Caco-2 (cell line): ENCODE data around the gene ZAP70. TPM values are rescaled to one million over a fixed set of nuclear protein-coding genes. Genes with fewer than 3 reads are reported as not detected.

ENCODE experiments used
- BruUV-seq: library from RNA; stranded (reverse); fragments of 400-500 nt; replicated peaks from 2 replicates; lab custom pipeline; 2021; lab: Mats Ljungman, UMichigan
- CTCF ChIA-PET: fragments of 300-600 bp; sonication (Branson Sonifier 250); formaldehyde crosslinking; loops from one replicate; lab custom pipeline; 2022; ENCODE audit warnings: antibody characterized with exemption; lab: Charles Lee
- POLR2A ChIA-PET: fragments of 300-600 bp; sonication (Branson Sonifier 250); formaldehyde crosslinking; loops from one replicate; lab custom pipeline; 2022; ENCODE audit warnings: antibody characterized with exemption; lab: Charles Lee
- DNase-seq, 2 experiments: peaks; one replicate each; pipeline versions ENCODE4 v3.0.0 to v3.0.0-alpha.2; 2020 to 2022
- H3K27me3 ChIP-seq: replicated peaks from 2 replicates; pipeline ENCODE4 v1.6.0; 2011; ENCODE audit warnings: low read length; ENCODE audit not compliant: control insufficient read depth, insufficient read depth
- H3K36me3 ChIP-seq: 2 replicates; pipeline ENCODE4 v1.5.1; 2011; ENCODE audit warnings: low read length; ENCODE audit not compliant: control insufficient read depth, insufficient read depth
- H3K4me1 ChIP-seq: fragments of 250-450 bp; sonication (Bioruptor Pico); 2 replicates; pipeline ENCODE4 v1.5.1; 2020; ENCODE audit warnings: mild to moderate bottlenecking
- H3K4me3 ChIP-seq: 2 replicates; pipeline ENCODE4 v1.5.1; 2011; ENCODE audit warnings: low read depth, mild to moderate bottlenecking, control low read depth, low read length
- H3K9me3 ChIP-seq: fragments of 250-450 bp; sonication (Bioruptor Pico); 2 replicates; pipeline ENCODE4 v1.5.1; 2020; ENCODE audit warnings: mild to moderate bottlenecking, moderate library complexity
- H3K27ac Mint-ChIP-seq: one replicate; pipeline ENCODE4 v1.8.0; 2022; ENCODE audit warnings: mixed read lengths; ENCODE audit not compliant: unreplicated experiment
- H3K27me3 Mint-ChIP-seq: one replicate; pipeline ENCODE4 v1.8.0; 2022; ENCODE audit warnings: mixed read lengths; ENCODE audit not compliant: insufficient read depth, unreplicated experiment
- H3K36me3 Mint-ChIP-seq: one replicate; pipeline ENCODE4 v1.8.0; 2022; ENCODE audit warnings: mild to moderate bottlenecking, mixed read lengths; ENCODE audit not compliant: insufficient read depth, unreplicated experiment
- H3K4me1 Mint-ChIP-seq: one replicate; pipeline ENCODE4 v1.8.0; 2022; ENCODE audit warnings: low read depth, mixed read lengths; ENCODE audit not compliant: unreplicated experiment
- H3K4me3 Mint-ChIP-seq: one replicate; pipeline ENCODE4 v1.8.0; 2022; ENCODE audit warnings: mild to moderate bottlenecking, moderate library complexity, mixed read lengths; ENCODE audit not compliant: unreplicated experiment
- H3K9me3 Mint-ChIP-seq: one replicate; pipeline ENCODE4 v1.8.0; 2022; ENCODE audit warnings: mixed read lengths; ENCODE audit not compliant: unreplicated experiment
- intact Hi-C: fragments of 100-400 bp; cut with micrococcal nuclease; formaldehyde crosslinking; loops from one replicate; pipeline ENCODE4 v1.10.0; 2022; ENCODE audit not compliant: unreplicated experiment
- total RNA-seq: library from RNA; stranded (reverse); gene quantifications from 2 replicates; pipeline ENCODE4 v1.2.3, GENCODE V29; 2022
- TF ChIP-seq, protein P1 (sequence below), 2 experiments: fragments of 200-600 bp in 1 of 2; IDR thresholded peaks; 1 replicate in 1 of 2; 2 replicates in 1 of 2; pipeline versions ENCODE4 v1.5.1 to v1.8.0; 2011 to 2022; ENCODE audit warnings: antibody characterized with exemption in 1 of 2, control low read depth in 1 of 2, inconsistent platforms in 1 of 2, low read depth in 1 of 2, low read length in 1 of 2, mild to moderate bottlenecking in 1 of 2, moderate library complexity in 1 of 2; ENCODE audit not compliant: insufficient read depth in 1 of 2, severe bottlenecking in 1 of 2, unreplicated experiment in 1 of 2

Gene ZAP70
- total RNA-seq, 1 experiment from 2014 or later = 0.82 TPM

DNA sequence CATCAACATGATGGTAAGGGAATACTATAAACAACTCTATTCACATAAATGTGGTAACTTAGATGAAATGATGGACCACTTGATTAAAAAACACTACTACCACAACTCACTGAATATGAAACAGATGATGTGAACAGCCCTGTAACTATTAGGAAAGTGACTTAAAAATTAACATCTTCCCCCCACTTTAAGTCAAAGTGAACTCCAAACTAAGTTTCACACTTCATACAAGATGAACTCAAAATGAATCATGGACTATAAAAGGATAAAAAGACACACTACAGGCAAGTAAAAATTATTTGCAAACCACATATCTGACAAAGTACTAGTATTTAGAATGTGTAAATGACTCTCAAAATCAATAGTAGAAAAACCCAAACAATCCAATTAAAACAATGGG is 71.6 kb downstream of the ZAP70 start:
- ChIA-PET CTCF (no interaction called here), POLR2A (no interaction called here)
- H3K27me3 ChIP-seq = no peaks in the 10 kb centered on the region
- peaks cover 1% of the 10 kb centered on the region for H3K36me3 ChIP-seq
- no peak overlapping the region for H3K4me3 ChIP-seq
- TF ChIP-seq, protein P1, sequence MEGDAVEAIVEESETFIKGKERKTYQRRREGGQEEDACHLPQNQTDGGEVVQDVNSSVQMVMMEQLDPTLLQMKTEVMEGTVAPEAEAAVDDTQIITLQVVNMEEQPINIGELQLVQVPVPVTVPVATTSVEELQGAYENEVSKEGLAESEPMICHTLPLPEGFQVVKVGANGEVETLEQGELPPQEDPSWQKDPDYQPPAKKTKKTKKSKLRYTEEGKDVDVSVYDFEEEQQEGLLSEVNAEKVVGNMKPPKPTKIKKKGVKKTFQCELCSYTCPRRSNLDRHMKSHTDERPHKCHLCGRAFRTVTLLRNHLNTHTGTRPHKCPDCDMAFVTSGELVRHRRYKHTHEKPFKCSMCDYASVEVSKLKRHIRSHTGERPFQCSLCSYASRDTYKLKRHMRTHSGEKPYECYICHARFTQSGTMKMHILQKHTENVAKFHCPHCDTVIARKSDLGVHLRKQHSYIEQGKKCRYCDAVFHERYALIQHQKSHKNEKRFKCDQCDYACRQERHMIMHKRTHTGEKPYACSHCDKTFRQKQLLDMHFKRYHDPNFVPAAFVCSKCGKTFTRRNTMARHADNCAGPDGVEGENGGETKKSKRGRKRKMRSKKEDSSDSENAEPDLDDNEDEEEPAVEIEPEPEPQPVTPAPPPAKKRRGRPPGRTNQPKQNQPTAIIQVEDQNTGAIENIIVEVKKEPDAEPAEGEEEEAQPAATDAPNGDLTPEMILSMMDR (IDR thresholded peaks at IDR 0.05; ENCODE audit: insufficient read depth in 1 of 2, low read depth in 1 of 2, low read length in 1 of 2, severe bottlenecking in 1 of 2, unreplicated experiment in 1 of 2) = no peak
- no peak overlapping the region for H3K27ac Mint-ChIP-seq
- H3K9me3 Mint-ChIP-seq = no peaks in the 10 kb centered on the region
- H3K9me3 ChIP-seq = no peaks in the 10 kb centered on the region
- H3K4me3 Mint-ChIP-seq = no peak overlapping the region
- no TSS peak for BruUV-seq
- intact Hi-C loops = no loop called here
- no peaks in the 10 kb centered on the region for H3K4me1 Mint-ChIP-seq
- H3K36me3 Mint-ChIP-seq = peaks cover 19% of the 10 kb centered on the region
- DNase-seq = no peak
- H3K27me3 Mint-ChIP-seq = no peaks in the 10 kb centered on the region
- H3K4me1 ChIP-seq = peaks cover 20% of the 10 kb centered on the region

DNA sequence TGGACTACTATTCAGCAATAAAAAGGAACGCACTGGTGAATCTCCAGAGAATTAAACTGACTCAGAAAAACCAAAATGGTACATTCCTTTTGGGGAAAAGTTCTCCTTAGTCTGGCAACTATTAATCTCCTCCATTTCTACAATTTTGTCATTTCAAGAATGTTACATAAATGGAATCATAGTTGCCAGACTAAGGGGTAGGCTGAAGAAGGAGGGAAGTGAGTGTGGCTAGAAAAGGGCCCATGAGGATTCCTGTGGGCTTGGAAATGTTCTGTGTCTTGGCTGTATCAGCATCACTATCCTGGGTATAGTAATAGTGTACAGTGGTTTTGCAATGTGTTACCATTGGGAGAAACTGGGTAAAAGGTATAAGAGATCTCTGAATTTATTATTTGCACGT is 72.4 kb downstream of the ZAP70 start:
- TF ChIP-seq, protein P1 (IDR thresholded peaks at IDR 0.05; ENCODE audit: insufficient read depth in 1 of 2, low read depth in 1 of 2, low read length in 1 of 2, severe bottlenecking in 1 of 2, unreplicated experiment in 1 of 2) = no peak
- H3K27me3 ChIP-seq = no peaks in the 10 kb centered on the region
- no peak overlapping the region for H3K4me3 ChIP-seq
- no peak for DNase-seq
- H3K36me3 Mint-ChIP-seq = peaks cover 12% of the 10 kb centered on the region
- no peaks in the 10 kb centered on the region for H3K4me1 Mint-ChIP-seq
- no peak overlapping the region for H3K27ac Mint-ChIP-seq
- BruUV-seq = no TSS peak
- no peaks in the 10 kb centered on the region for H3K27me3 Mint-ChIP-seq
- H3K4me1 ChIP-seq = peaks cover 20% of the 10 kb centered on the region
- no peaks in the 10 kb centered on the region for H3K9me3 ChIP-seq
- H3K4me3 Mint-ChIP-seq = no peak overlapping the region
- H3K36me3 ChIP-seq = peaks cover 1% of the 10 kb centered on the region
- no peaks in the 10 kb centered on the region for H3K9me3 Mint-ChIP-seq
- ChIA-PET CTCF (no interaction called here), POLR2A (no interaction called here)
- intact Hi-C loops = no loop called here

DNA sequence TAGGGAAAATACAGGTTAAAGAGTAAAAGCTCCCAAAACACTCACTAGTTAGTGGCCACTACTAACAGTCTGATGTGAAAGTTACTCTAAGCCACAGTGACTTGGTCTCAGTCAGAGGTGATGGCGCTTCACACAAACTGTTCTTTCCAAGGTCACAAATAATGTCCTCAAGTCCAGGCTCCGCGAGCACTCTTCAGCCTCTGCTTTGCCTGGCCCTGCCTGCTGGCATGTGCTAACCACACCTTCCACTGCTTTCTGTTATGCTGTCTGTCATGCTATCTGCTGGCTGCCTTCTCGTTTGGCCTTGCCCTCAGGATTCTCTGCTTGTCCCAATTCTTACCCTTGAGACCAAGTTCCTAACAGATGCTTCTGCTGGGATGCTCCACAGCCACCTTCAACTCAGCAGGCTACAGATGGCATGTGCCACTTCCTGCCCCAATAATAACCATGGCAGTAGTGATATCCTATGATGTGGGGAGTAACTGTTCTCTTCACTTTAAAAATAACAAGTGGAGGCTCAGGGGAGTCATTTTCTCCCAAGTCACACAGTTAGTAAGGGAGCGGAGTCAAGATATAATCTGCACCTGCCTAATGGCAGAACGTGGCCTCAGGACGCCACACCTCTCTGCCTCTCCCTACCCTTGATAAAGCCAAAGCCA is 75.7 kb downstream of the ZAP70 start:
- Mint-ChIP-seq H3K36me3 (peaks cover 14% of the 10 kb centered on the region), H3K27ac (no peak overlapping the region), H3K27me3 (no peaks in the 10 kb centered on the region), H3K9me3 (no peaks in the 10 kb centered on the region), H3K4me3 (no peak overlapping the region), H3K4me1 (no peaks in the 10 kb centered on the region)
- Histone ChIP-seq H3K36me3 (peaks cover 2% of the 10 kb centered on the region; the same call in 1 of the 2 replicates), H3K4me1 (peaks cover 12% of the 10 kb centered on the region; the same call in 1 of the 2 replicates), H3K4me3 (no peak overlapping the region), H3K9me3 (no peaks in the 10 kb centered on the region), H3K27me3 (no peaks in the 10 kb centered on the region)
- BruUV-seq = no TSS peak
- intact Hi-C loops = no loop called here
- ChIA-PET CTCF (no interaction called here), POLR2A (no interaction called here)
- TF ChIP-seq, protein P1 (IDR thresholded peaks at IDR 0.05; ENCODE audit: insufficient read depth in 1 of 2, low read depth in 1 of 2, low read length in 1 of 2, severe bottlenecking in 1 of 2, unreplicated experiment in 1 of 2) = no peak
- no peak for DNase-seq

Other genes starting within 250 kb of the ZAP70 start
- gene ANKRD36B, start 123.7 kb upstream of the ZAP70 start, total RNA-seq = 25.0 and 26.7 TPM in 2 replicates
- 313 TPM in 2 replicates for gene COX5B, start 67.5 kb upstream of the ZAP70 start, total RNA-seq
- 41.1 and 42.3 TPM in 2 replicates for gene ACTR1B, start 49.5 kb upstream of the ZAP70 start, total RNA-seq
- gene C2orf92, start 43.9 kb upstream of the ZAP70 start, total RNA-seq = 9.4 and 10.2 TPM in 2 replicates